ENCODE measurements around the gene TNPO3. TPM values are rescaled to one million over a fixed set of nuclear protein-coding genes. Genes with fewer than 3 reads are reported as not detected.

Gene TNPO3
- total and polyA plus RNA-seq, 4 donors, result 41.6 to 56.8 (median 44.7) TPM

GRCh38 chr7:128937647-128938543 is 117.0 kb downstream of the TNPO3 start, which contains the start of gene IRF5:
TSS of gene IRF5 (plus strand) at chr7:128937927. CDS start at chr7:128942082, 4,155 bp downstream.
- peak in 2 of 6 donors; percentile 23 to 42 for DNase-seq (ENCODE audit: low read depth in 4 of 6, low spot score in 6 of 6)
- H3K36me3 ChIP-seq (ENCODE audit: control insufficient read depth, insufficient read depth, low read length), result peaks cover 2% of the 10 kb centered on the region
- peaks cover 54% of the 10 kb centered on the region for H3K27me3 ChIP-seq (ENCODE audit: control insufficient read depth, insufficient read depth, low read length)
- H3K9me3 ChIP-seq (ENCODE audit: control insufficient read depth, insufficient read depth, low read length), result no peaks in the 10 kb centered on the region
- H3K4me1 ChIP-seq (ENCODE audit: control insufficient read depth, insufficient read depth, low read length), result peaks cover 30% of the 10 kb centered on the region
- WGBS (ENCODE audit: insufficient coverage), result under 1% methylated on average over 83 of the region's 83 CpGs
- no peak within 1 kb of the TSS for H3K27ac ChIP-seq (ENCODE audit: low read depth, low read length)
- H3K4me3 ChIP-seq (ENCODE audit: low read depth, low read length), result peak within 1 kb of the TSS; percentile 38

DNA sequence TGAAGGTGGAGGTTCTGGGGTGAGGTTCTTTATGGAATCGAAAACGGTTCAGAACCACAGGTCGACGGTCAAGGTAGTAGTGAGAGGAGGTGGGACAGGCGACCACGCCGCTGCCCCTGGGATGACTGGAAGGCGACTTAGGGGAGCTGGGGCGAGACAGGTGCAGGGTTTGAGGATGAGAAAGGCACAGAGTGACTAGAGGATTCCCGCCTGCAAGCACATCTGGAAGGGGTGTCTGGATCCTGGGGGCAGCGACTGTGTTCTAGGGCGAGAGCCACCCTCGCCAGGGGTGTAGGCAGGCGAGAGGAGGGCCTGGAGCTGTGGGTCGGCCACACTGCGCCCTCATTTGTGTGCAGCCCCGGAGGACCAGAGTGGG is 117.7 kb downstream of the TNPO3 start:
- 57% methylated on average over 13 of the region's 17 CpGs for WGBS (ENCODE audit: insufficient coverage)
- H3K9me3 ChIP-seq (ENCODE audit: control insufficient read depth, insufficient read depth, low read length), result no peaks in the 10 kb centered on the region
- H3K4me3 ChIP-seq (ENCODE audit: low read depth, low read length), result no peak overlapping the region
- H3K36me3 ChIP-seq (ENCODE audit: control insufficient read depth, insufficient read depth, low read length), result peaks cover 2% of the 10 kb centered on the region
- peaks cover 54% of the 10 kb centered on the region for H3K27me3 ChIP-seq (ENCODE audit: control insufficient read depth, insufficient read depth, low read length)
- no peak for DNase-seq (ENCODE audit: low read depth in 4 of 6, low spot score in 6 of 6)
- H3K27ac ChIP-seq (ENCODE audit: low read depth, low read length), result no peak overlapping the region
- H3K4me1 ChIP-seq (ENCODE audit: control insufficient read depth, insufficient read depth, low read length), result peaks cover 35% of the 10 kb centered on the region

GRCh38 chr7:128936798-128937197 is 118.1 kb downstream of the TNPO3 start:
- Histone ChIP-seq H3K36me3 (ENCODE audit: control insufficient read depth, insufficient read depth, low read length) (no peaks in the 10 kb centered on the region), H3K9me3 (ENCODE audit: control insufficient read depth, insufficient read depth, low read length) (no peaks in the 10 kb centered on the region), H3K4me1 (ENCODE audit: control insufficient read depth, insufficient read depth, low read length) (peaks cover 31% of the 10 kb centered on the region), H3K4me3 (ENCODE audit: low read depth, low read length) (no peak overlapping the region), H3K27me3 (ENCODE audit: control insufficient read depth, insufficient read depth, low read length) (peaks cover 54% of the 10 kb centered on the region), H3K27ac (ENCODE audit: low read depth, low read length) (no peak overlapping the region)
- DNase-seq (ENCODE audit: low read depth in 4 of 6, low spot score in 6 of 6), result no peak
- 75% methylated on average over 2 of the region's 4 CpGs for WGBS (ENCODE audit: insufficient coverage)

DNA sequence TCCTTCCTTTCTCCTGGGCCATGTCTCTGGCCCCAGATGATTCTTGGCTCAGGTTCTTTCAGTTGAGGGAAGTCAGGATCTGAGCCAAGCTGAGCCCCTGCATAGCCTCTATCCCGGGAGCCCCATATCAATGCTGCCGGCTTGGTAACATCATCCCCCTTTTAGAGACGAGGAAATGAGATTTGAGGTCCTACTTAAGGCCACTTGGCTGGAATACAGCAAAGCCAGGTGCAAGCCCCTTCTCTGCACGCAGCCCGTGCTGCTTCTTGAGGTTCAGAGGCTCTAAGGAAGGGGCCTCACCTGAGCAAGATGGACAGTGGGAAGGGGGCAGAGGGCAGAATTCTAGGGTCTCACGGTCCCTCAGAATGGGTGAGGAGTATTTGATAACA is 119.6 kb downstream of the TNPO3 start:
- Histone ChIP-seq H3K9me3 (ENCODE audit: control insufficient read depth, insufficient read depth, low read length) (no peaks in the 10 kb centered on the region), H3K27ac (ENCODE audit: low read depth, low read length) (no peak overlapping the region), H3K36me3 (ENCODE audit: control insufficient read depth, insufficient read depth, low read length) (no peaks in the 10 kb centered on the region), H3K4me3 (ENCODE audit: low read depth, low read length) (no peak overlapping the region), H3K4me1 (ENCODE audit: control insufficient read depth, insufficient read depth, low read length) (peaks cover 28% of the 10 kb centered on the region), H3K27me3 (ENCODE audit: control insufficient read depth, insufficient read depth, low read length) (peaks cover 46% of the 10 kb centered on the region)
- 47% methylated on average over 5 of the region's 6 CpGs for WGBS (ENCODE audit: insufficient coverage)
- DNase-seq (ENCODE audit: low read depth in 4 of 6, low spot score in 6 of 6), result no peak

DNA sequence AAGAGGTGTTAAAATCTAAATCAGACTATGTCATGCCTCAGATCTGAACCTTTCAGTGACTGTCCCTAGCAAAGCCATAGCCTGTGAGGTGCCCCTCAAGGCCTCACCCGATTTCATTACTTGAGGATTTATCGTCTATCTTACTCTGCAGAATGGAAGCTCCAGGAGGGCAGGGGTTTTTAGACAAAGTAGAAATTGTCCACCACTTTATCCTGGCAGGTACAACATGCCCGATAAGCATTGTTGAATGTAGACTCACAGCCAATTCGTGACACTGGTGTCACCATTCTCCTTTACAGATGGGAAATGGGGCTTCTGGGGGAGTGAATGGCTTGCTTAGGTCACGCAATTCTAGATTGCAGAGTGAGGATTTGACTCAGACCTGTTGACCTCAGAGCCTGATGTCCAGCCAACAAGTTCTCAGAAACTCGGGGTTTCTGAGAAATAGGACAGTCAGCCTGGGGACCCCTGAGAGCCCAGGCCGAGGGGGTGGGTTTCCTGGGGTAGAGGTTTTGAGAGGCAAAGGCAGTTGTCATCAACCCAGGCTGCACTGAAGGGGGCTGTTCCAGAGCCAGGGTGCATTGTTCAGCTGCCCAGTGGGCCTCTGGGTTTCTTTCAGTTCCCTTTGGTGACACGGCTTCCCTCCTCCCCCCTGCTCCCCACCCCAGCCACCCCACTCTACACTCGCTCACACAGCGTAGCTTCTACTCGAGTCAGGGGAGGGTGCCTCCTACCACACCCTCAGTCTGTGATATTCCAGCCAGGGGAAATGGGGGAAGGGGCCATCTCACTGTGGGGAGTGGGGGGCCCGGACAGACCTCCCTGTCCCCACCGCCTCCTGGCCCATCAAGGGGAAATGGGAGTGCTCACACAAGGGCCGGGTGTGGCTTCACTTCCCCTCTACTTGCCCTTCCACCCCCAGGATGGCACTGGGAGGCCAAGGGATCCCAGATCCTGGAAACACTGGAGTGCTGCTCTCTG is 120.3 kb downstream of the TNPO3 start:
- DNase-seq (ENCODE audit: low read depth in 4 of 6, low spot score in 6 of 6), result no peak
- Histone ChIP-seq H3K27ac (ENCODE audit: low read depth, low read length) (no peak overlapping the region), H3K36me3 (ENCODE audit: control insufficient read depth, insufficient read depth, low read length) (no peaks in the 10 kb centered on the region), H3K4me1 (ENCODE audit: control insufficient read depth, insufficient read depth, low read length) (peaks cover 28% of the 10 kb centered on the region), H3K4me3 (ENCODE audit: low read depth, low read length) (no peak overlapping the region), H3K27me3 (ENCODE audit: control insufficient read depth, insufficient read depth, low read length) (peaks cover 39% of the 10 kb centered on the region), H3K9me3 (ENCODE audit: control insufficient read depth, insufficient read depth, low read length) (no peaks in the 10 kb centered on the region)
- 82% methylated on average over 5 of the region's 14 CpGs for WGBS (ENCODE audit: insufficient coverage)

- peaks cover 16% of the 10 kb centered on the region for H3K4me1 ChIP-seq (ENCODE audit: control insufficient read depth, insufficient read depth, low read length)
- H3K27me3 ChIP-seq (ENCODE audit: control insufficient read depth, insufficient read depth, low read length), result peaks cover 28% of the 10 kb centered on the region
- no peak overlapping the region for H3K4me3 ChIP-seq (ENCODE audit: low read depth, low read length)
- H3K9me3 ChIP-seq (ENCODE audit: control insufficient read depth, insufficient read depth, low read length), result no peaks in the 10 kb centered on the region
- 64% methylated on average over 12 of the region's 15 CpGs for WGBS (ENCODE audit: insufficient coverage)
- no peaks in the 10 kb centered on the region for H3K36me3 ChIP-seq (ENCODE audit: control insufficient read depth, insufficient read depth, low read length)
- peak in 1 of 6 donors; percentile 28 for DNase-seq (ENCODE audit: low read depth in 4 of 6, low spot score in 6 of 6)
- no peak overlapping the region for H3K27ac ChIP-seq (ENCODE audit: low read depth, low read length)
These were observed 121.6 kb downstream of the TNPO3 start for GRCh38 chr7:128933180-128933891.

DNA sequence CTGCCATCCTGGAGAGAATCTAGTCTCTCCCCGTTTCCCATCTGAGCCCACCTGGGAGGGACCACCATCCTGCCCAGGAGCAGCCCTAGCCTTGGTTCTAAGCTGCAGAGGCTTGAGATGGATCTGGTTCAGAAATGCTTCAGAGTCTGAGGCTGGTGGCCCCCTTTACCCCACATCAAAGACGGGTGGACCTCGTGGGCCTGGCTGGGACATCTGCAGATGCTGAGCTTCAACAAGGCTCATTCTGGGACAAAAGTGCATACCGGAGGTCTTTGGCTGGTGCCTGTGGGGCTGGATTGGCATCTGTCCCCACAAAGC is 122.1 kb downstream of the TNPO3 start:
- Histone ChIP-seq H3K4me3 (ENCODE audit: low read depth, low read length) (no peak overlapping the region), H3K27ac (ENCODE audit: low read depth, low read length) (no peak overlapping the region), H3K27me3 (ENCODE audit: control insufficient read depth, insufficient read depth, low read length) (peaks cover 24% of the 10 kb centered on the region), H3K36me3 (ENCODE audit: control insufficient read depth, insufficient read depth, low read length) (no peaks in the 10 kb centered on the region), H3K9me3 (ENCODE audit: control insufficient read depth, insufficient read depth, low read length) (no peaks in the 10 kb centered on the region), H3K4me1 (ENCODE audit: control insufficient read depth, insufficient read depth, low read length) (peaks cover 11% of the 10 kb centered on the region)
- WGBS (ENCODE audit: insufficient coverage), result 79% methylated on average over 3 of the region's 4 CpGs
- no peak for DNase-seq (ENCODE audit: low read depth in 4 of 6, low spot score in 6 of 6)

DNA sequence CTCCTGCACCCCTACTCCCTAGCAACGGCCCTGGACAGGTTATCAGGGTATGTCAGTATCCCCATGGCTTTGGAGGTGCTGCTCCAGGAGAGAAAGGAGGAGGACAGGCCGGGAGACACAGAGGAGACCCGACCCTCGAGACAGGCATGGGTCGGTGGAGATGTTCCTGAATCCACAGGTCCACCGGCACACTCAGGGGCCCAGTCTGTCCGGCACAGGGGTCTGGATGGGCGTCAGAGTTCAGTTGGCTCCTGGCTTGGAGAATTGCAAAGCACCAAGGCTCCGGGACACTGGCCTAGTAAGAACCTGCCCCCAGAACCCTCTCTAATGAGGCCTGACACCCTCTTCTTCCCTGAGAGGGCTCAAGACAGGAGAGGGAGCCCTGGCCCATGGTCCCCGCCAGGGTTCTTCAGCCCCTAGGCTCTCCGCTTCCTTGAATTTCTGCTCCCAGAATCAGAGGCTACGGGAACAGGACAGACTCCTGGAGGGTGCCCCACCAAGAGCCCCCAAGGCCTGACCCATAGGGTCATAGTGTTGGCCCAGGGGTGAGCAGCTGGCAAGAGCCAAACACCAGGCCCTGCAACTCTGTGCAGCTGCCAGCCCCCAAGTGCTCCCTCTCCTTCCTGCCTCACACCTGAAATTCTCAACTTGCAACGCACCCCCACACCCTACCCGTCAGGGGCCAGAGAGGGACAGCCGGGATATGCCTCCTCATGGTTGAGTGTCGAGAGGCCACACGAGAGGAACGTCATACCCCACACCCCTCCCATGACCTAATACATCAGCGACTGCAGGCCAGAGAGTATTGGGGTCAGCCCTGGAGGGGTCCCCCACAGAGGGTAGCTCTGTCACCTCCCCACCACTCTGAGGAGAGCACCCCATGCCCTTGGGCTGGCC is 122.7 kb downstream of the TNPO3 start:
- Histone ChIP-seq H3K4me1 (ENCODE audit: control insufficient read depth, insufficient read depth, low read length) (peaks cover 6% of the 10 kb centered on the region), H3K27me3 (ENCODE audit: control insufficient read depth, insufficient read depth, low read length) (peaks cover 19% of the 10 kb centered on the region), H3K36me3 (ENCODE audit: control insufficient read depth, insufficient read depth, low read length) (no peaks in the 10 kb centered on the region), H3K9me3 (ENCODE audit: control insufficient read depth, insufficient read depth, low read length) (no peaks in the 10 kb centered on the region), H3K4me3 (ENCODE audit: low read depth, low read length) (no peak overlapping the region), H3K27ac (ENCODE audit: low read depth, low read length) (no peak overlapping the region)
- WGBS (ENCODE audit: insufficient coverage), result 85% methylated on average over 17 of the region's 19 CpGs
- no peak for DNase-seq (ENCODE audit: low read depth in 4 of 6, low spot score in 6 of 6)

Data from spinal cord (tissue), 10 donors.